ENCODE data around the gene GABRB1. TPM values are rescaled to one million over a fixed set of nuclear protein-coding genes. Genes with fewer than 3 reads are reported as not detected.
"Not testable (repeated sequence)": the region's sequence is repeated elsewhere in the genome, so short reads cannot be mapped to it uniquely, and the experiment has no call there.

GABRB1 gene
- total RNA-seq, 1 experiment from 2014 or later, result not detected

DNA sequence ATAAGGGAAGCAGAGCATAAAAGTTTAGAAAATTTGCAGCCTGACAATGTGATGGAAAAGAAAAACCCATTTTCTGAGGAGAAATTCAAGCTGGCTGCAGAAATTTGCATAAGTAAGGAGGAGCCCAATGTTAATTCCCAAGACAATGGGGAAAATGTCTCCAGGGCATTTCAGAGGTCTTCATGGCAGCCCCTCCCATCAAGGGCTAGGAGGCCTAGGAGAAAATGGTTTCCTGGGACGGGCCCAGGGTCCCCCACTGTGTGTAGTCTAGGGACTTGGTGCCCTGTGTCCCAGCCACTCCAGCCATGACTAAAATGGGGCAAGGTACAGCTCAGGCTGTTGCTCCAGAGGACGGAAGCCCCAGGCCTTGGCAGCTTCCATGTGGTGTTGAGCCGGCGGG lies 259.5 kb downstream of the GABRB1 start:
- H3K4me1 ChIP-seq (ENCODE audit: control insufficient read depth in 1 of 2, insufficient read depth in 2 of 2, low read length in 2 of 2); DNase-seq (ENCODE audit: low read depth, low spot score); CTCF ChIA-PET; H4K20me1 ChIP-seq (ENCODE audit: insufficient read depth); H3K4me2 ChIP-seq (ENCODE audit: low read length); H3K9me3 ChIP-seq (ENCODE audit: control insufficient read depth in 1 of 2, insufficient read depth in 1 of 2, low read depth in 1 of 2, low read length in 2 of 2); BruUV-seq (replicated peaks); intact Hi-C loops (cut with micrococcal nuclease); RAD21 ChIA-PET (ENCODE audit: low non-redundant PET in 1 of 2, low total read pairs in 2 of 2, uncharacterized antibody in 2 of 2, unreplicated experiment in 2 of 2); H3K4me3 ChIP-seq (replicated peaks in 1 of 2; ENCODE audit: low read depth in 1 of 2, low read length in 2 of 2); H3K9ac ChIP-seq (ENCODE audit: low read length); H3K79me2 ChIP-seq (ENCODE audit: insufficient read depth, low read length); H3K27me3 ChIP-seq (ENCODE audit: insufficient read depth, low read length); H2AFZ ChIP-seq (ENCODE audit: low read depth, low read length, poor library complexity, severe bottlenecking); H3K27ac ChIP-seq (ENCODE audit: low read depth, low read length); POLR2A ChIA-PET; H3K36me3 ChIP-seq (ENCODE audit: control insufficient read depth in 1 of 2, insufficient read depth in 2 of 2, low read length in 2 of 2); ATAC-seq; H3K9me2 ChIP-seq (ENCODE audit: insufficient read depth): not testable (repeated sequence)

GRCh38 chr4:47309165-47309564 lies 277.8 kb downstream of the GABRB1 start:
- DNase-seq (ENCODE audit: low read depth, low spot score) (no peak), ATAC-seq (no peak)
- H3K79me2 ChIP-seq (ENCODE audit: insufficient read depth, low read length), result no peaks in the 10 kb centered on the region
- no peak overlapping the region for H3K27ac ChIP-seq (ENCODE audit: low read depth, low read length)
- no TSS peak for BruUV-seq (replicated peaks)
- no peak overlapping the region for H2AFZ ChIP-seq (ENCODE audit: low read depth, low read length, poor library complexity, severe bottlenecking)
- ChIA-PET POLR2A (no interaction called here), RAD21 (ENCODE audit: low non-redundant PET in 1 of 2, low total read pairs in 2 of 2, uncharacterized antibody in 2 of 2, unreplicated experiment in 2 of 2) (no interaction called here), CTCF (interaction anchor here (1.2 kb wide), 1 partner anchor 8 kb away, joined by 3 read pairs; no protein-coding TSS in a partner anchor)
- no peaks in the 10 kb centered on the region for H3K4me1 ChIP-seq (ENCODE audit: control insufficient read depth in 1 of 2, insufficient read depth in 2 of 2, low read length in 2 of 2)
- H3K27me3 ChIP-seq (ENCODE audit: insufficient read depth, low read length), result no peaks in the 10 kb centered on the region; the same call in 1 of the 2 replicates
- no peak overlapping the region for H3K9ac ChIP-seq (ENCODE audit: low read length)
- intact Hi-C loops (cut with micrococcal nuclease), result no loop called here
- TF ChIP-seq CTCF (IDR thresholded peaks at IDR 0.05 in 2 of 3, conservative IDR thresholded peaks at IDR 0.05 in 1 of 3; ENCODE audit: borderline replicate concordance in 1 of 3, insufficient read depth in 1 of 3, low read depth in 2 of 3, low read length in 2 of 3) (no peak), ELF1 (IDR thresholded peaks at IDR 0.05; ENCODE audit: borderline replicate concordance, low read depth) (no peak), RAD21 (IDR thresholded peaks at IDR 0.05; ENCODE audit: low read depth) (no peak), ZFX (IDR thresholded peaks at IDR 0.05) (no peak), EZH2phosphoT487 (IDR thresholded peaks at IDR 0.05; ENCODE audit: borderline replicate concordance) (no peak), EGR1 (IDR thresholded peaks at IDR 0.05; ENCODE audit: low read depth) (no peak), POLR2A (IDR thresholded peaks at IDR 0.05; ENCODE audit: borderline replicate concordance, extremely low read depth, insufficient read depth, insufficient read length) (no peak), CBX3 (IDR thresholded peaks at IDR 0.05; ENCODE audit: low read depth) (no peak), POLR2AphosphoS5 (IDR thresholded peaks at IDR 0.05; ENCODE audit: low read depth, low read length) (no peak), SIN3A (IDR thresholded peaks at IDR 0.05; ENCODE audit: low read depth) (no peak), ZNF274 (IDR thresholded peaks at IDR 0.05; ENCODE audit: low read depth, low read length) (no peak), YY1 (IDR thresholded peaks at IDR 0.05; ENCODE audit: extremely low read depth, insufficient replicate concordance, low read depth, low read length) (no peak)
- TF ChIP-seq, protein P1, sequence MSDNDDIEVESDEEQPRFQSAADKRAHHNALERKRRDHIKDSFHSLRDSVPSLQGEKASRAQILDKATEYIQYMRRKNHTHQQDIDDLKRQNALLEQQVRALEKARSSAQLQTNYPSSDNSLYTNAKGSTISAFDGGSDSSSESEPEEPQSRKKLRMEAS (IDR thresholded peaks at IDR 0.05), result no peak
- TF ChIP-seq, protein P2, sequence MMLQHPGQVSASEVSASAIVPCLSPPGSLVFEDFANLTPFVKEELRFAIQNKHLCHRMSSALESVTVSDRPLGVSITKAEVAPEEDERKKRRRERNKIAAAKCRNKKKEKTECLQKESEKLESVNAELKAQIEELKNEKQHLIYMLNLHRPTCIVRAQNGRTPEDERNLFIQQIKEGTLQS (IDR thresholded peaks at IDR 0.05), result no peak
- TF ChIP-seq, protein P3, sequence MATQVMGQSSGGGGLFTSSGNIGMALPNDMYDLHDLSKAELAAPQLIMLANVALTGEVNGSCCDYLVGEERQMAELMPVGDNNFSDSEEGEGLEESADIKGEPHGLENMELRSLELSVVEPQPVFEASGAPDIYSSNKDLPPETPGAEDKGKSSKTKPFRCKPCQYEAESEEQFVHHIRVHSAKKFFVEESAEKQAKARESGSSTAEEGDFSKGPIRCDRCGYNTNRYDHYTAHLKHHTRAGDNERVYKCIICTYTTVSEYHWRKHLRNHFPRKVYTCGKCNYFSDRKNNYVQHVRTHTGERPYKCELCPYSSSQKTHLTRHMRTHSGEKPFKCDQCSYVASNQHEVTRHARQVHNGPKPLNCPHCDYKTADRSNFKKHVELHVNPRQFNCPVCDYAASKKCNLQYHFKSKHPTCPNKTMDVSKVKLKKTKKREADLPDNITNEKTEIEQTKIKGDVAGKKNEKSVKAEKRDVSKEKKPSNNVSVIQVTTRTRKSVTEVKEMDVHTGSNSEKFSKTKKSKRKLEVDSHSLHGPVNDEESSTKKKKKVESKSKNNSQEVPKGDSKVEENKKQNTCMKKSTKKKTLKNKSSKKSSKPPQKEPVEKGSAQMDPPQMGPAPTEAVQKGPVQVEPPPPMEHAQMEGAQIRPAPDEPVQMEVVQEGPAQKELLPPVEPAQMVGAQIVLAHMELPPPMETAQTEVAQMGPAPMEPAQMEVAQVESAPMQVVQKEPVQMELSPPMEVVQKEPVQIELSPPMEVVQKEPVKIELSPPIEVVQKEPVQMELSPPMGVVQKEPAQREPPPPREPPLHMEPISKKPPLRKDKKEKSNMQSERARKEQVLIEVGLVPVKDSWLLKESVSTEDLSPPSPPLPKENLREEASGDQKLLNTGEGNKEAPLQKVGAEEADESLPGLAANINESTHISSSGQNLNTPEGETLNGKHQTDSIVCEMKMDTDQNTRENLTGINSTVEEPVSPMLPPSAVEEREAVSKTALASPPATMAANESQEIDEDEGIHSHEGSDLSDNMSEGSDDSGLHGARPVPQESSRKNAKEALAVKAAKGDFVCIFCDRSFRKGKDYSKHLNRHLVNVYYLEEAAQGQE (IDR thresholded peaks at IDR 0.05; ENCODE audit: low read depth), result no peak
- no peaks in the 10 kb centered on the region for H4K20me1 ChIP-seq (ENCODE audit: insufficient read depth)
- no peaks in the 10 kb centered on the region for H3K9me3 ChIP-seq (ENCODE audit: control insufficient read depth in 1 of 2, insufficient read depth in 1 of 2, low read depth in 1 of 2, low read length in 2 of 2)
- H3K4me3 ChIP-seq (replicated peaks in 1 of 2; ENCODE audit: low read depth in 1 of 2, low read length in 2 of 2), result no peak overlapping the region
- no peaks in the 10 kb centered on the region for H3K9me2 ChIP-seq (ENCODE audit: insufficient read depth)
- H3K36me3 ChIP-seq (ENCODE audit: control insufficient read depth in 1 of 2, insufficient read depth in 2 of 2, low read length in 2 of 2), result no peaks in the 10 kb centered on the region
- no peak overlapping the region for H3K4me2 ChIP-seq (ENCODE audit: low read length)

Data from HCT116 (cell line).